A673 (cell line): ENCODE results near the gene MCF2L2.

Experiments used
- CTCF ChIP-seq: fragments of 300-800, 200-600 bp; sonication (generic); conservative IDR thresholded peaks from 2 replicates; pipeline ENCODE4 v1.5.1; 2017; ENCODE audit warnings: low read depth, mild to moderate bottlenecking, antibody characterized with exemption, low read length, moderate library complexity, mixed read lengths
- EZH2 ChIP-seq: fragments of 200-600 bp; sonication (generic); IDR thresholded peaks from 2 replicates; pipeline ENCODE4 v1.6.1; 2017; ENCODE audit warnings: borderline replicate concordance, low read depth, mild to moderate bottlenecking, mixed read lengths, antibody characterized with exemption, low read length; ENCODE audit not compliant: poor library complexity, severe bottlenecking

DNA sequence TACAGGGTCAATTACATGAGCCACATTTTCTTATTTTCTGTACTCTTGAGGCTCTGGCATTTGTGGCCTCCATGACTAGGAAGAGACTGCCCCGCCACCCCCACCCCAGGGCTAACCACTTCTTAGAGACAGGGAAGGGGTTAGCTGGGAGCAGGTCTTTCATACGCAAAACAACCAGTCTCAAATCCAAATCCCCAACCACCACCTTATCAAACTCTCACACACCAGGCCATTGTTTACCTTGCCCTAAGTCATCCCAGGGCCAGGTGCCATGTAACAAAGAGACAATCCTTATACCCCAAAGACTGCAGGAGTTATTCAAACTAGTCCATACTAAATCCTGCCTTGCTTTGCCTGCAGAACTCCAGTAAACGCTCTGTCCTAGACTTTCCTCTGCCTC lies 97.5 kb downstream of the MCF2L2 start:
- TF ChIP-seq CTCF (no peak), EZH2 (no peak)
